Neuronal stem cell (in vitro differentiated cells): ENCODE results near the gene DOLPP1. TPM values are rescaled to one million over a fixed set of nuclear protein-coding genes. Genes with fewer than 3 reads are reported as not detected.

Experiments
- DNase-seq: peaks from one replicate; pipeline ENCODE4 v3.0.0-alpha.2; 2013; ENCODE audit warnings: low spot score
- H2AFZ ChIP-seq: one replicate; pipeline ENCODE4 v1.6.1; 2013; ENCODE audit warnings: mild to moderate bottlenecking, low read length, inconsistent platforms
- H2AK5ac ChIP-seq: 2 replicates; pipeline ENCODE4 v1.6.1; 2013; ENCODE audit warnings: low read depth, mild to moderate bottlenecking, inconsistent platforms, low read length, moderate library complexity, mixed read lengths
- H2BK120ac ChIP-seq: 2 replicates; pipeline ENCODE4 v1.6.1; 2013; ENCODE audit warnings: low read depth, mild to moderate bottlenecking, inconsistent platforms, low read length, moderate library complexity, mixed read lengths
- H2BK12ac ChIP-seq: one replicate; pipeline ENCODE4 v1.6.1; 2013; ENCODE audit warnings: low read length, inconsistent platforms
- H2BK15ac ChIP-seq: 2 replicates; pipeline ENCODE4 v1.6.1; 2013; ENCODE audit warnings: mild to moderate bottlenecking, low read length, inconsistent platforms, mixed read lengths
- H2BK5ac ChIP-seq: one replicate; pipeline ENCODE4 v1.6.1; 2013; ENCODE audit warnings: inconsistent platforms, mild to moderate bottlenecking, low read length, moderate library complexity
- H3K14ac ChIP-seq: one replicate; pipeline ENCODE4 v1.6.1; 2013; ENCODE audit warnings: low read length, inconsistent platforms
- H3K18ac ChIP-seq: 2 replicates; pipeline ENCODE4 v1.6.1; 2013; ENCODE audit warnings: low read length, inconsistent platforms
- H3K23ac ChIP-seq: 2 replicates; pipeline ENCODE4 v1.6.1; 2013; ENCODE audit warnings: low read depth, mild to moderate bottlenecking, mixed read lengths, low read length, inconsistent platforms; ENCODE audit not compliant: poor library complexity
- H3K27ac ChIP-seq: replicated peaks from 3 replicates; pipeline ENCODE4 v1.5.1; 2013; ENCODE audit warnings: low read length, inconsistent platforms
- H3K27me3 ChIP-seq, 3 experiments: 2 replicates each; pipeline ENCODE4 v1.6.1; 2013; ENCODE audit warnings: low read length in 3 of 3, mild to moderate bottlenecking in 2 of 3, inconsistent platforms in 1 of 3, low read depth in 1 of 3, mixed read lengths in 1 of 3, moderate library complexity in 1 of 3; ENCODE audit not compliant: control insufficient read depth in 3 of 3, insufficient read depth in 3 of 3
- H3K36me3 ChIP-seq, 2 donors: replicated peaks in 1 of 2; 2 replicates each; pipeline ENCODE4 v1.6.1; 2013; ENCODE audit warnings: low read length in 2 of 2; ENCODE audit not compliant: control insufficient read depth in 2 of 2, insufficient read depth in 2 of 2
- H3K4ac ChIP-seq: 2 replicates; pipeline ENCODE4 v1.6.1; 2013; ENCODE audit warnings: inconsistent platforms, mild to moderate bottlenecking, low read length, moderate library complexity
- H3K4me1 ChIP-seq, 2 donors: 1 replicate in 1 of 2; 2 replicates in 1 of 2; pipeline ENCODE4 v1.6.1; 2013; ENCODE audit warnings: low read length in 2 of 2, low read depth in 1 of 2; ENCODE audit not compliant: control insufficient read depth in 2 of 2, insufficient read depth in 1 of 2
- H3K4me2 ChIP-seq: one replicate; pipeline ENCODE4 v1.6.1; 2013; ENCODE audit warnings: mild to moderate bottlenecking, low read length, inconsistent platforms; ENCODE audit not compliant: insufficient read depth, poor library complexity, severe bottlenecking
- H3K4me3 ChIP-seq, 2 donors: 2 replicates each; pipeline ENCODE4 v1.5.1; 2013; ENCODE audit warnings: low read length in 2 of 2, mild to moderate bottlenecking in 2 of 2, inconsistent platforms in 1 of 2, moderate library complexity in 1 of 2
- H3K79me1 ChIP-seq: one replicate; pipeline ENCODE4 v1.6.1; 2013; ENCODE audit warnings: low read depth, mild to moderate bottlenecking, inconsistent platforms, low read length, moderate library complexity
- H3K9ac ChIP-seq: one replicate; pipeline ENCODE4 v1.6.1; 2013; ENCODE audit warnings: mild to moderate bottlenecking, low read depth, low read length, inconsistent platforms; ENCODE audit not compliant: poor library complexity
- H3K9me3 ChIP-seq, 2 donors: replicated peaks in 1 of 2; 2 replicates each; pipeline versions ENCODE3 to v1.6.1; 2013; ENCODE audit warnings: low read length in 2 of 2, mild to moderate bottlenecking in 2 of 2, inconsistent platforms in 1 of 2, low read depth in 1 of 2, mixed read lengths in 1 of 2, moderate library complexity in 1 of 2; ENCODE audit not compliant: control insufficient read depth in 2 of 2, insufficient read depth in 1 of 2
- H4K8ac ChIP-seq: one replicate; pipeline ENCODE4 v1.6.1; 2013; ENCODE audit warnings: low read depth, mild to moderate bottlenecking, inconsistent platforms, low read length, moderate library complexity
- H4K91ac ChIP-seq: one replicate; pipeline ENCODE4 v1.6.1; 2013; ENCODE audit warnings: low read length, low read depth, mild to moderate bottlenecking, inconsistent platforms; ENCODE audit not compliant: poor library complexity
- WGBS, 2 donors: extraction: QIAGEN DNeasy Blood & Tissue Kit; methylation state at CpG; one replicate each; pipeline ENCODE4 v1.1.7; 2013; ENCODE audit warnings: missing lambda C conversion rate in 2 of 2, mixed read lengths in 1 of 2; ENCODE audit not compliant: insufficient read length in 2 of 2, insufficient replicate concordance in 1 of 2; ENCODE audit errors: extremely low coverage in 2 of 2; 5-methylcytosine and 5-hydroxymethylcytosine counted together
- polyA plus RNA-seq, 2 experiments: library from polyadenylated mRNA; stranded (reverse); fragments of 200-250 nt; gene quantifications; one replicate each; pipeline ENCODE4 v1.2.3, GENCODE V29; 2013

DOLPP1 gene
- polyA plus RNA-seq (2013, experiment 1 of 2): 34.9 TPM
- 34.1 TPM for polyA plus RNA-seq (2013, experiment 2 of 2)

GRCh38 chr9:129080601-129081387 is at the start of gene DOLPP1:
TSS of gene DOLPP1 (plus strand) at chr9:129081111. CDS start at chr9:129081132, 21 bp downstream.
- H3K27ac ChIP-seq: peak within 1 kb of the TSS; percentile 71
- no peaks in the 10 kb centered on the region for H3K27me3 ChIP-seq
- no peak within 1 kb of the TSS for H2BK15ac ChIP-seq
- peak within 1 kb of the TSS; percentile 95 for H2AK5ac ChIP-seq
- peaks cover 0 to 8% of the 10 kb centered on the region in 2 donors for H3K4me1 ChIP-seq
- peak within 1 kb of the TSS; percentile 91 for H2BK5ac ChIP-seq
- peaks cover 10% of the 10 kb centered on the region for H3K79me1 ChIP-seq
- peak within 1 kb of the TSS; percentile 39 for H3K14ac ChIP-seq
- DNase-seq: peak; percentile 99
- H3K18ac ChIP-seq: peak within 1 kb of the TSS; percentile 98
- H3K9me3 ChIP-seq: no peaks in the 10 kb centered on the region
- peak within 1 kb of the TSS; percentile 97 for H2AFZ ChIP-seq
- no CpG with 5 or more reads among the region's 70 CpGs for WGBS, 2 donors
- no peak within 1 kb of the TSS for H4K8ac ChIP-seq
- peak within 1 kb of the TSS; percentile 93 for H3K4ac ChIP-seq
- peak within 1 kb of the TSS; percentile 96 for H3K9ac ChIP-seq
- no peak within 1 kb of the TSS for H2BK12ac ChIP-seq
- peak within 1 kb of the TSS; percentile 82 for H3K23ac ChIP-seq
- H4K91ac ChIP-seq: no peak within 1 kb of the TSS
- peak within 1 kb of the TSS; percentile 88 for H3K4me2 ChIP-seq
- H3K36me3 ChIP-seq: peaks cover 10 to 26% of the 10 kb centered on the region in 2 donors
- peak within 1 kb of the TSS; percentile 57 for H2BK120ac ChIP-seq
- peak within 1 kb of the TSS; percentile 77 to 90 for H3K4me3 ChIP-seq

GRCh38 chr9:129031514-129031913 is 49.4 kb upstream of the DOLPP1 start:
- WGBS, 2 donors: no CpG with 5 or more reads among the region's 4 CpGs

GRCh38 chr9:129032541-129033159 is 48.3 kb upstream of the DOLPP1 start:
- Histone ChIP-seq H3K27me3 (no peaks in the 10 kb centered on the region), H4K91ac (peak overlapping the region; percentile 26), H3K4me2 (no peak overlapping the region), H3K27ac (no peak overlapping the region), H3K23ac (peak overlapping the region; percentile 32), H2BK120ac (no peak overlapping the region), H2AK5ac (peak overlapping the region; percentile 95), H3K4ac (no peak overlapping the region), H4K8ac (no peak overlapping the region), H3K18ac (peak overlapping the region; percentile 71), H3K4me3 (no peak overlapping the region), H3K9ac (no peak overlapping the region), H2BK12ac (no peak overlapping the region), H2BK5ac (no peak overlapping the region), H3K36me3 (no peaks in the 10 kb centered on the region), H3K9me3 (peaks cover 0 to 2% of the 10 kb centered on the region in 2 donors), H2BK15ac (peak overlapping the region; percentile 89), H3K4me1 (peaks cover 11 to 14% of the 10 kb centered on the region in 2 donors), H3K79me1 (peaks cover 10% of the 10 kb centered on the region), H2AFZ (peak overlapping the region; percentile 47), H3K14ac (no peak overlapping the region)
- no CpG with 5 or more reads among the region's 12 CpGs for WGBS, 2 donors
- DNase-seq: no peak

More at GRCh38 chr9:129031514-129031913, 49.4 kb upstream of the DOLPP1 start:
- Histone ChIP-seq H3K36me3 (no peaks in the 10 kb centered on the region), H2BK12ac (no peak overlapping the region), H3K4me3 (no peak overlapping the region), H3K18ac (no peak overlapping the region), H3K27ac (no peak overlapping the region), H3K4me2 (no peak overlapping the region), H3K27me3 (no peaks in the 10 kb centered on the region), H2AK5ac (no peak overlapping the region), H3K9ac (no peak overlapping the region), H3K14ac (no peak overlapping the region), H3K79me1 (peaks cover 12% of the 10 kb centered on the region), H3K4me1 (peaks cover 15 to 18% of the 10 kb centered on the region in 2 donors), H2BK120ac (no peak overlapping the region), H3K23ac (no peak overlapping the region), H2BK15ac (no peak overlapping the region), H4K8ac (no peak overlapping the region), H2AFZ (peak overlapping the region; percentile 5), H4K91ac (no peak overlapping the region), H3K9me3 (no peaks in the 10 kb centered on the region), H2BK5ac (no peak overlapping the region), H3K4ac (no peak overlapping the region)
- DNase-seq: no peak

GRCh38 chr9:129033216-129033615 is 47.7 kb upstream of the DOLPP1 start:
- Histone ChIP-seq H2AFZ (peak overlapping the region; percentile 21), H2BK5ac (no peak overlapping the region), H3K36me3 (no peaks in the 10 kb centered on the region), H3K27me3 (no peaks in the 10 kb centered on the region), H3K9ac (no peak overlapping the region), H3K4me2 (no peak overlapping the region), H3K23ac (no peak overlapping the region), H3K79me1 (peaks cover 6% of the 10 kb centered on the region), H3K4me3 (no peak overlapping the region), H3K14ac (no peak overlapping the region), H3K18ac (no peak overlapping the region), H4K8ac (no peak overlapping the region), H2BK12ac (no peak overlapping the region), H3K4ac (no peak overlapping the region), H3K27ac (no peak overlapping the region), H3K4me1 (peaks cover 13 to 20% of the 10 kb centered on the region in 2 donors), H2BK120ac (no peak overlapping the region), H4K91ac (no peak overlapping the region), H3K9me3 (peaks cover 0 to 2% of the 10 kb centered on the region in 2 donors), H2BK15ac (no peak overlapping the region), H2AK5ac (no peak overlapping the region)
- no CpG with 5 or more reads among the region's 8 CpGs for WGBS, 2 donors
- no peak for DNase-seq
